ENCODE results near the gene ALG12. TPM values are rescaled to one million over a fixed set of nuclear protein-coding genes. Genes with fewer than 3 reads are reported as not detected.

Gene ALG12
- total and polyA plus RNA-seq, 2 of the 8 experiments (the other 6 are each of a cell fraction or from before 2014, with no cell fraction given): 13.4 to 22.5 TPM

DNA sequence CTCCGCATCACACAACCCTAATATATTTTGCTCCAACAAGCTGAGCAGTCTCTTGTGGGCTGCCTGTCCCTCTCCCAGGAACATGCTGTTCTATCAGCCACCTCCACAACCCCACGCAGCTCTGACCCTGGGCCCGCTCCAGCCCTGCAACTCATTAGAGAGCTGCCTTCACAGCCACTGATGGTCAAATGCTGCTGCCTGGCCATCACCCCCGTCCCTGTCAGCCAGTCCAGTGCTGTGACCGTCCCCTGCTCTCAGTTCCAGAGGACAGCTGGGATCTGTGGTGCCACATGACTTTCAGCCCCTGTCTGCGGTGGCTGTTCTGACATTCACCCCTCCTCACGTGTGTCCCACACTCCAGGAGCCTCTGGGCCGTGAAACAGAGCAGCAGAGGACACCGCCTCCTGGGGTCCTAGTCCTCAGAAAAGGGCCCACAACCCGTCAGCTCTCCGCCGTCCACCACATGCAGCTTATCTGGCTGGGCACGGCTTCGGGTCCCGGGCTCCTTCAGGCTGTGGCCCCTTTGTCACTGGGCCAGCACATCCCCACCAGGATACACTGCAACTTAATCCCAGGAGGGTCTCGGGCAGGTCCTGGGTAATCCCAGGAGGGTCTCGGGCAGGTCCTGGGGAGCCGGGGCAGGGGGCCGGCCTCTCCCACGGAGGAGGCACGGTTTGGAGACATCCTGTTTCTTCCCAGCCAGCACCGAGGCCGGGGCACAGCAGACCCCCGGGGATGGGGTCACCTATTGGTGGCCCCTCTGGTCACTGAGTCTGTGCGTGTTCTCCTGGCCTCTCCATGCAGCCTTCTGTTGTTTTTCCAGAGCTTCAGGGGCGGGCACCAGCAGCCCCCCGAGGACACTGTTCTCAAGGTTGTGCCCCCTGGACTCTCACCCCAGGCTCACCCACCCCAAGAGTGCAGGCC, 15.3 kb upstream of the ALG12 start (continued):
- TF ChIP-seq, protein P1, sequence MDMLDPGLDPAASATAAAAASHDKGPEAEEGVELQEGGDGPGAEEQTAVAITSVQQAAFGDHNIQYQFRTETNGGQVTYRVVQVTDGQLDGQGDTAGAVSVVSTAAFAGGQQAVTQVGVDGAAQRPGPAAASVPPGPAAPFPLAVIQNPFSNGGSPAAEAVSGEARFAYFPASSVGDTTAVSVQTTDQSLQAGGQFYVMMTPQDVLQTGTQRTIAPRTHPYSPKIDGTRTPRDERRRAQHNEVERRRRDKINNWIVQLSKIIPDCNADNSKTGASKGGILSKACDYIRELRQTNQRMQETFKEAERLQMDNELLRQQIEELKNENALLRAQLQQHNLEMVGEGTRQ (IDR thresholded peaks at IDR 0.05; ENCODE audit: low read length): no peak
- TF ChIP-seq POLR2AphosphoS5 (IDR thresholded peaks at IDR 0.05; ENCODE audit: low read depth, low read length): no peak
- no peak for TF ChIP-seq TCF12 (IDR thresholded peaks at IDR 0.05; ENCODE audit: low read depth, low read length)

Data from H1 (cell line).